Neuronal stem cell (in vitro differentiated cells): ENCODE results near the gene DUSP10.

Experiments used
- DNase-seq: peaks from one replicate; pipeline ENCODE4 v3.0.0-alpha.2; 2013; ENCODE audit warnings: low spot score
- H2AFZ ChIP-seq: one replicate; pipeline ENCODE4 v1.6.1; 2013; ENCODE audit warnings: mild to moderate bottlenecking, low read length, inconsistent platforms
- H2AK5ac ChIP-seq: 2 replicates; pipeline ENCODE4 v1.6.1; 2013; ENCODE audit warnings: low read depth, mild to moderate bottlenecking, inconsistent platforms, low read length, moderate library complexity, mixed read lengths
- H2BK120ac ChIP-seq: 2 replicates; pipeline ENCODE4 v1.6.1; 2013; ENCODE audit warnings: low read depth, mild to moderate bottlenecking, inconsistent platforms, low read length, moderate library complexity, mixed read lengths
- H2BK12ac ChIP-seq: one replicate; pipeline ENCODE4 v1.6.1; 2013; ENCODE audit warnings: low read length, inconsistent platforms
- H2BK15ac ChIP-seq: 2 replicates; pipeline ENCODE4 v1.6.1; 2013; ENCODE audit warnings: mild to moderate bottlenecking, low read length, inconsistent platforms, mixed read lengths
- H2BK5ac ChIP-seq: one replicate; pipeline ENCODE4 v1.6.1; 2013; ENCODE audit warnings: inconsistent platforms, mild to moderate bottlenecking, low read length, moderate library complexity
- H3K14ac ChIP-seq: one replicate; pipeline ENCODE4 v1.6.1; 2013; ENCODE audit warnings: low read length, inconsistent platforms
- H3K18ac ChIP-seq: 2 replicates; pipeline ENCODE4 v1.6.1; 2013; ENCODE audit warnings: low read length, inconsistent platforms
- H3K23ac ChIP-seq: 2 replicates; pipeline ENCODE4 v1.6.1; 2013; ENCODE audit warnings: low read depth, mild to moderate bottlenecking, mixed read lengths, low read length, inconsistent platforms; ENCODE audit not compliant: poor library complexity
- H3K27ac ChIP-seq: replicated peaks from 3 replicates; pipeline ENCODE4 v1.5.1; 2013; ENCODE audit warnings: low read length, inconsistent platforms
- H3K27me3 ChIP-seq, 3 experiments: 2 replicates each; pipeline ENCODE4 v1.6.1; 2013; ENCODE audit warnings: low read length in 3 of 3, mild to moderate bottlenecking in 2 of 3, inconsistent platforms in 1 of 3, low read depth in 1 of 3, mixed read lengths in 1 of 3, moderate library complexity in 1 of 3; ENCODE audit not compliant: control insufficient read depth in 3 of 3, insufficient read depth in 3 of 3
- H3K36me3 ChIP-seq, 2 donors: replicated peaks in 1 of 2; 2 replicates each; pipeline ENCODE4 v1.6.1; 2013; ENCODE audit warnings: low read length in 2 of 2; ENCODE audit not compliant: control insufficient read depth in 2 of 2, insufficient read depth in 2 of 2
- H3K4ac ChIP-seq: 2 replicates; pipeline ENCODE4 v1.6.1; 2013; ENCODE audit warnings: inconsistent platforms, mild to moderate bottlenecking, low read length, moderate library complexity
- H3K4me1 ChIP-seq, 2 donors: 1 replicate in 1 of 2; 2 replicates in 1 of 2; pipeline ENCODE4 v1.6.1; 2013; ENCODE audit warnings: low read length in 2 of 2, low read depth in 1 of 2; ENCODE audit not compliant: control insufficient read depth in 2 of 2, insufficient read depth in 1 of 2
- H3K4me2 ChIP-seq: one replicate; pipeline ENCODE4 v1.6.1; 2013; ENCODE audit warnings: mild to moderate bottlenecking, low read length, inconsistent platforms; ENCODE audit not compliant: insufficient read depth, poor library complexity, severe bottlenecking
- H3K4me3 ChIP-seq, 2 donors: 2 replicates each; pipeline ENCODE4 v1.5.1; 2013; ENCODE audit warnings: low read length in 2 of 2, mild to moderate bottlenecking in 2 of 2, inconsistent platforms in 1 of 2, moderate library complexity in 1 of 2
- H3K79me1 ChIP-seq: one replicate; pipeline ENCODE4 v1.6.1; 2013; ENCODE audit warnings: low read depth, mild to moderate bottlenecking, inconsistent platforms, low read length, moderate library complexity
- H3K9ac ChIP-seq: one replicate; pipeline ENCODE4 v1.6.1; 2013; ENCODE audit warnings: mild to moderate bottlenecking, low read depth, low read length, inconsistent platforms; ENCODE audit not compliant: poor library complexity
- H3K9me3 ChIP-seq, 2 donors: replicated peaks in 1 of 2; 2 replicates each; pipeline versions ENCODE3 to v1.6.1; 2013; ENCODE audit warnings: low read length in 2 of 2, mild to moderate bottlenecking in 2 of 2, inconsistent platforms in 1 of 2, low read depth in 1 of 2, mixed read lengths in 1 of 2, moderate library complexity in 1 of 2; ENCODE audit not compliant: control insufficient read depth in 2 of 2, insufficient read depth in 1 of 2
- H4K8ac ChIP-seq: one replicate; pipeline ENCODE4 v1.6.1; 2013; ENCODE audit warnings: low read depth, mild to moderate bottlenecking, inconsistent platforms, low read length, moderate library complexity
- H4K91ac ChIP-seq: one replicate; pipeline ENCODE4 v1.6.1; 2013; ENCODE audit warnings: low read length, low read depth, mild to moderate bottlenecking, inconsistent platforms; ENCODE audit not compliant: poor library complexity
- WGBS, 2 donors: extraction: QIAGEN DNeasy Blood & Tissue Kit; methylation state at CpG; one replicate each; pipeline ENCODE4 v1.1.7; 2013; ENCODE audit warnings: missing lambda C conversion rate in 2 of 2, mixed read lengths in 1 of 2; ENCODE audit not compliant: insufficient read length in 2 of 2, insufficient replicate concordance in 1 of 2; ENCODE audit errors: extremely low coverage in 2 of 2; 5-methylcytosine and 5-hydroxymethylcytosine counted together

The DUSP10 gene

DNA sequence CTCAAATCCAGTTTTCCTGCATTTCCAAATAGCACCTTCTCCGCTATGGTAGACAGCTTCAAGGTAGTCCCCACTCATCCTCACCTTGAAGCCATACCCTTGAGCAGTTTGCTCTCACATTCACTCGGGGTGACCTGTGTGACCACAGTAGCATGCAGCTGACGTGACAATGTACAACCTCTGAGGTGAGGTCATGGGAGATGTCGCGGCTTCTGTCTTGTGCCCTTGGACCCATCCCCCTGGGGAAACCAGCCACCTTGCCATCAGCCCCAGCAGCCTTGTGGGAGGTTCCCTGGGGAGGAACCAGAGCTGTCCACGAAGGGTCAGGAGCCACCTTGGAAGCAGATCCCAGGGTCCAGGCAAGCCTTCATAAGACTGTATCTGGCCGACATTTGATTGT is 38.3 kb upstream of the DUSP10 start:
- Histone ChIP-seq H3K18ac (no peak overlapping the region), H3K27me3 (no peaks in the 10 kb centered on the region), H3K79me1 (no peaks in the 10 kb centered on the region), H3K9me3 (no peaks in the 10 kb centered on the region), H3K4ac (no peak overlapping the region), H2AK5ac (no peak overlapping the region), H2BK15ac (no peak overlapping the region), H2BK12ac (no peak overlapping the region), H2BK5ac (no peak overlapping the region), H3K36me3 (no peaks in the 10 kb centered on the region), H2AFZ (no peak overlapping the region), H3K4me1 (peaks cover 0 to 6% of the 10 kb centered on the region in 2 donors), H3K14ac (no peak overlapping the region), H3K4me2 (no peak overlapping the region), H3K23ac (no peak overlapping the region), H3K9ac (no peak overlapping the region), H4K8ac (no peak overlapping the region), H2BK120ac (no peak overlapping the region), H4K91ac (no peak overlapping the region), H3K27ac (no peak overlapping the region), H3K4me3 (no peak overlapping the region)
- no CpG with 5 or more reads among the region's 7 CpGs for WGBS, 2 donors
- DNase-seq: no peak

DNA sequence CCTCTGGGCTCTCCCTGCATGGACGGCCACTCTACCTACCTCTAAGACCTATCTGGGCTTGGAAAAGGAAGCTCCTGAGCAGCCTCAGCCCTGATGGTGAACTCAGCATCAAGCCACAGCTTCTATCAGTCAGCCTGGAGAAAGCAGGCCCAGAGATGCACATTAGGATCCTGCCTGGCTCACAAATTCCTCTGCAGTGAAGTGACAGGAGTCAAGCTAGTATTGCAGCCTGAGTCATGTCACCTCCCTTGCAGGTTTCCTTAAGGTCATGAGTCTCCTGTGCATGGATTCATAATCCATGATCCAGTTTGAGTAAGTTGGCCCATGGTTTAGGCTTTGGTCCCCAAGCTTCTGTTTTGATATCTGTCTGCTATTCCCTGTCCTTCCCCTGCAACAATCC is 37.9 kb upstream of the DUSP10 start:
- H3K79me1 ChIP-seq: no peaks in the 10 kb centered on the region
- H3K36me3 ChIP-seq: no peaks in the 10 kb centered on the region
- no peak overlapping the region for H2AFZ ChIP-seq
- no peak overlapping the region for H2BK15ac ChIP-seq
- H2BK5ac ChIP-seq: no peak overlapping the region
- H3K9ac ChIP-seq: no peak overlapping the region
- no CpG with 5 or more reads among the region's 1 CpG for WGBS, 2 donors
- H3K4ac ChIP-seq: no peak overlapping the region
- H3K27ac ChIP-seq: no peak overlapping the region
- H3K23ac ChIP-seq: no peak overlapping the region
- H3K27me3 ChIP-seq: no peaks in the 10 kb centered on the region
- H3K18ac ChIP-seq: no peak overlapping the region
- H4K8ac ChIP-seq: no peak overlapping the region
- peaks cover 0 to 6% of the 10 kb centered on the region in 2 donors for H3K4me1 ChIP-seq
- H2BK120ac ChIP-seq: no peak overlapping the region
- no peak overlapping the region for H3K4me2 ChIP-seq
- H2BK12ac ChIP-seq: no peak overlapping the region
- H3K9me3 ChIP-seq: no peaks in the 10 kb centered on the region
- H2AK5ac ChIP-seq: no peak overlapping the region
- no peak for DNase-seq
- H3K4me3 ChIP-seq: no peak overlapping the region
- no peak overlapping the region for H4K91ac ChIP-seq
- no peak overlapping the region for H3K14ac ChIP-seq

DNA sequence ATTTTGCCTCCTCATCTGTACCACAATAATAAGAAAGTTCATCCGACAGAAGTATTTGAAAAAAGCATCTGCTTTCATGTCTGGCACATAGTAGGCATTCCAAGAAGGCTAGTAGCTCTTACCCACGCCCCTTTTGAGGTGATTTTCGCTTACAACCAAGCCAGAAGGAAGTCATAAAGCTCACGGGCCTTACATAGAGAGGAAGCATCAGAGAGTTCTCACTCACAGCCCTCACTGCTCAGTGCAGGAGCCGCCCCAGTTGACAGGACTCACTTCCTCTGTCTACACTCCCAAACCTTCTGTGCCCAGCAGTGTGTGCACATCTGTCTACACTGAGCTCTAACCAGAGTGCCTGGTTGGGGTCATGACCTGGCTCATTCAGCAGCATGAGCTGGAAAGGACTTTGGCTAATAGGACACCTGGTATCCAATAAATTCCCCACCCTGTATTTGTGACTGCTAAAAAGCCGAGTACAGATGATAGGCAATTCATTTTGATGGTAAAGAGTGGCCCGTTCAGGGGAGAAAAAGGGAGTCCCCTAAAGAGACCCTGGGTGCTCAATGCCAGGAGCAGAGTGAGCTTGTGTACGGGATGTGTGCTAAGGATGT is 36.8 kb upstream of the DUSP10 start:
- peaks cover 0 to 4% of the 10 kb centered on the region in 2 donors for H3K4me1 ChIP-seq

DNA sequence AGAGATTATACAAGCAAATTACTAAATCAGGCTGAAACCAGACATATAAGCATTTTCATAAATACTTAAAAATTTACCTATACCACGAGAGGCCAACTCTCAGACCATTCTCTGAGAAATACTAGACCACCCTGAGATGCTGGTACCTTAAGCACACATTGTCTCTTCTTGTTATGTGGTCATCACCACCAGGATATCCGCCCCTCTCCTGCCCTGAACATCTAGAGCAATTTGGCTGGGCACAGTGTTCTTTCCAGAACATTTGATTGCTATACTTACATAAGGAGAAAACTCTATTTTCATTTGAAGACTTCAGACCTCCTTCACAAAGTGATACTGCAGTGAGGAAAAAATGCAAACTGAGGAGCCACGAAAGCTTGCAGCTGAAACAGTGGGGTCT is 36.2 kb upstream of the DUSP10 start:
- Histone ChIP-seq H2AFZ (no peak overlapping the region), H4K8ac (no peak overlapping the region), H3K36me3 (no peaks in the 10 kb centered on the region), H2BK12ac (no peak overlapping the region), H3K23ac (no peak overlapping the region), H3K27ac (no peak overlapping the region), H3K18ac (no peak overlapping the region), H3K4me3 (no peak overlapping the region), H3K4ac (no peak overlapping the region), H3K9me3 (no peaks in the 10 kb centered on the region), H3K14ac (no peak overlapping the region), H3K79me1 (no peaks in the 10 kb centered on the region), H3K9ac (no peak overlapping the region), H3K27me3 (no peaks in the 10 kb centered on the region), H2BK5ac (no peak overlapping the region), H2BK120ac (no peak overlapping the region), H2BK15ac (no peak overlapping the region), H4K91ac (no peak overlapping the region), H2AK5ac (no peak overlapping the region), H3K4me1 (peaks cover 0 to 4% of the 10 kb centered on the region in 2 donors), H3K4me2 (no peak overlapping the region)
- WGBS, 2 donors: no CpG with 5 or more reads among the region's 3 CpGs
- DNase-seq: no peak

More for the DNA sequence above, 36.8 kb upstream of the DUSP10 start:
- H3K36me3 ChIP-seq: no peaks in the 10 kb centered on the region
- H3K14ac ChIP-seq: no peak overlapping the region
- no peak overlapping the region for H2BK5ac ChIP-seq
- no peak overlapping the region for H4K91ac ChIP-seq
- WGBS, 2 donors: no CpG with 5 or more reads among the region's 8 CpGs
- H3K79me1 ChIP-seq: no peaks in the 10 kb centered on the region
- no peak overlapping the region for H3K4me3 ChIP-seq
- H3K23ac ChIP-seq: no peak overlapping the region
- H2AFZ ChIP-seq: no peak overlapping the region
- no peak overlapping the region for H3K4me2 ChIP-seq
- no peak overlapping the region for H4K8ac ChIP-seq
- no peak overlapping the region for H2AK5ac ChIP-seq
- H3K27me3 ChIP-seq: no peaks in the 10 kb centered on the region
- H3K9ac ChIP-seq: no peak overlapping the region
- H3K18ac ChIP-seq: no peak overlapping the region
- no peak overlapping the region for H2BK15ac ChIP-seq
- H3K27ac ChIP-seq: no peak overlapping the region
- H3K9me3 ChIP-seq: no peaks in the 10 kb centered on the region
- no peak overlapping the region for H3K4ac ChIP-seq
- no peak overlapping the region for H2BK120ac ChIP-seq
- DNase-seq: no peak
- H2BK12ac ChIP-seq: no peak overlapping the region
